K562 (cell line): ENCODE results near the gene KIAA1958. TPM values are rescaled to one million over a fixed set of nuclear protein-coding genes. Genes with fewer than 3 reads are reported as not detected.

ENCODE experiments used
- ATAC-seq: fragments of 200-7000 bp; cut with Tn5 transposase; 3 replicates; pipeline ENCODE4 v1.9.1; 2020; ENCODE audit warnings: moderate library complexity
- BruUV-seq: library from RNA; stranded (reverse); fragments of 400-500 nt; replicated peaks from 2 replicates; lab custom pipeline; 2021; lab: Mats Ljungman, UMichigan
- CTCF ChIA-PET: fragments of 300-600 bp; formaldehyde crosslinking; extraction: SDS; loops from one replicate; lab custom pipeline; 2021; ENCODE audit warnings: low intra/inter-chr PET ratio; lab: Yijun Ruan, JAX
- POLR2A ChIA-PET: fragments of 300-600, 350-650 bp; sonication (Branson Sonifier 250); formaldehyde crosslinking; extraction: SDS; loops from one replicate; lab custom pipeline; 2021; ENCODE audit warnings: antibody characterized with exemption, inconsistent platforms; lab: Yijun Ruan, JAX
- DNase-seq, 4 experiments: peaks; one replicate each; pipeline versions ENCODE4 v3.0.0 to v3.0.0-alpha.2; 2011 to 2018; ENCODE audit warnings: low spot score in 3 of 4, mixed read lengths in 3 of 4; ENCODE audit errors: extremely low read depth in 1 of 4
- FAIRE-seq: peaks from 2 replicates; lab custom pipeline; 2011; peaks lifted over from hg19 to GRCh38; lab: Jason Lieb, UNC
- H2AFZ ChIP-seq: 2 replicates; pipeline ENCODE4 v1.6.0; 2011; ENCODE audit warnings: low read depth, low read length, control low read depth, inconsistent platforms
- H3K27ac ChIP-seq: fragments of 200-600 bp; 3 replicates; pipeline ENCODE4 v1.8.0; 2011; ENCODE audit warnings: low read depth, mild to moderate bottlenecking, control low read depth, inconsistent platforms, low read length, moderate library complexity, mixed read lengths; ENCODE audit errors: extremely low read depth
- H3K27me3 ChIP-seq, 2 experiments: fragments of 300-600 bp in 1 of 2; 2 replicates in 1 of 2; 3 replicates in 1 of 2; pipeline versions ENCODE4 v1.6.0 to v1.8.0; 2011; ENCODE audit warnings: inconsistent platforms in 2 of 2, low read length in 2 of 2, mild to moderate bottlenecking in 1 of 2, mixed read lengths in 1 of 2, moderate library complexity in 1 of 2; ENCODE audit not compliant: control insufficient read depth in 2 of 2, insufficient read depth in 2 of 2
- H3K36me3 ChIP-seq: fragments of 300-600 bp; 3 replicates; pipeline ENCODE4 v1.8.0; 2011; ENCODE audit warnings: mild to moderate bottlenecking, low read length, inconsistent platforms; ENCODE audit not compliant: control insufficient read depth, insufficient read depth
- H3K4me1 ChIP-seq, 2 experiments: fragments of 200-600 bp in 1 of 2; replicated peaks in 1 of 2; 2 replicates in 1 of 2; 3 replicates in 1 of 2; pipeline versions ENCODE4 v1.5.1 to v1.8.0; 2011; ENCODE audit warnings: inconsistent platforms in 2 of 2, low read length in 2 of 2, mild to moderate bottlenecking in 1 of 2, mixed read lengths in 1 of 2, moderate library complexity in 1 of 2; ENCODE audit not compliant: control insufficient read depth in 2 of 2, insufficient read depth in 2 of 2
- H3K4me2 ChIP-seq: 2 replicates; pipeline ENCODE4 v1.6.1; 2011; ENCODE audit warnings: low read length, control low read depth, inconsistent platforms, mixed read lengths; ENCODE audit not compliant: insufficient read depth
- H3K4me3 ChIP-seq: fragments of 200-600 bp; sonication (generic), shearing (Covaris generic); 2 replicates; pipeline ENCODE4 v1.5.1; 2016; ENCODE audit warnings: control low read depth, inconsistent platforms
- H3K79me2 ChIP-seq: fragments of 200-600 bp; 3 replicates; pipeline ENCODE4 v1.8.0; 2011; ENCODE audit warnings: low read length, inconsistent platforms; ENCODE audit not compliant: control insufficient read depth, insufficient read depth
- H3K9ac ChIP-seq, 2 experiments: 2 replicates each; pipeline versions ENCODE4 v1.6.0 to v1.6.1; 2011; ENCODE audit warnings: low read depth in 2 of 2, low read length in 2 of 2, control low read depth in 1 of 2, inconsistent platforms in 1 of 2, mild to moderate bottlenecking in 1 of 2, mixed read lengths in 1 of 2; ENCODE audit not compliant: insufficient read depth in 1 of 2
- H3K9me1 ChIP-seq: one replicate; pipeline ENCODE4 v1.6.0; 2011; ENCODE audit warnings: inconsistent platforms, mild to moderate bottlenecking, low read length, moderate library complexity; ENCODE audit not compliant: control insufficient read depth, insufficient read depth
- H3K9me3 ChIP-seq: replicated peaks from 2 replicates; pipeline ENCODE4 v1.5.1; 2011; ENCODE audit warnings: low read depth, low read length, inconsistent platforms; ENCODE audit not compliant: control insufficient read depth, insufficient read depth
- H4K20me1 ChIP-seq: replicated peaks from 2 replicates; pipeline ENCODE4 v1.6.1; 2011; ENCODE audit warnings: low read length, inconsistent platforms, mixed read lengths; ENCODE audit not compliant: control insufficient read depth, insufficient read depth
- PBX2 ChIP-seq, 2 experiments: IDR thresholded peaks in 1 of 2; conservative IDR thresholded peaks in 1 of 2; 2 replicates each; pipeline ENCODE4 v1.6.1; 2016; ENCODE audit warnings: low read depth in 2 of 2, mild to moderate bottlenecking in 1 of 2, missing compliant biosample characterization in 1 of 2, missing genetic modification characterization in 1 of 2, moderate library complexity in 1 of 2
- RBM22 ChIP-seq: fragments of 200-400 bp; formaldehyde crosslinking; IDR thresholded peaks from 2 replicates; pipeline ENCODE4 v1.6.1; 2018; ENCODE audit warnings: low read length, low read depth; ENCODE audit not compliant: poor library complexity, severe bottlenecking
- ZNF583 ChIP-seq: fragments of 250-450 bp; sonication (Bioruptor Pico); IDR thresholded peaks from 2 replicates; pipeline ENCODE4 v1.4.0; 2020
- WGBS: fragments of 100-300 bp; shearing (Covaris generic); methylation state at CpG from one replicate; pipeline ENCODE4 v1.1.6; 2016; ENCODE audit warnings: low coverage, mixed read lengths; ENCODE audit not compliant: insufficient coverage; ENCODE audit errors: missing lambda C conversion rate; 5-methylcytosine and 5-hydroxymethylcytosine counted together
- in situ Hi-C: fragments of 300-500 bp; cut with MboI; formaldehyde crosslinking; loops from 4 replicates; pipeline ENCODE4 v1.15.0; 2018; ENCODE audit warnings: inconsistent platforms, mixed read lengths
- intact Hi-C: fragments of 100-400 bp; cut with micrococcal nuclease; formaldehyde crosslinking; loops from 2 replicates; pipeline ENCODE4 v1.14.2; 2022
- polyA plus RNA-seq, 8 experiments: library from polyadenylated mRNA; depleted of rRNA in 4 of 8; stranded (reverse) in 5 of 8; unstranded in 3 of 8; fragments of >200 nt; fragmentation: Nextera tagmentation in 2 of 8; fragmentation: Illumina TruSeq in 1 of 8; extraction: Ambion mirVana in 2 of 8; extraction: Trizol in 1 of 8; gene quantifications; 2 replicates each; pipeline versions ENCODE4 v1.2.1 to v1.2.3, GENCODE V29; 2011 to 2014; ENCODE audit warnings: inconsistent platforms in 1 of 8, missing spikeins in 1 of 8
- total RNA-seq, 7 experiments: library from RNA; depleted of rRNA in 6 of 7; stranded (reverse); fragments of >200 nt in 6 of 7; fragmentation: Illumina TruSeq in 2 of 7; extraction: Trizol in 2 of 7; gene quantifications; 2 replicates each; pipeline versions ENCODE4 v1.2.1 to v1.2.3, GENCODE V29; 2011 to 2021; ENCODE audit warnings: low replicate concordance in 1 of 7

KIAA1958 gene
- total and polyA plus RNA-seq, 9 of the 15 experiments (the other 6 are each of a cell fraction or from before 2014, with no cell fraction given) = 1.1 to 16.0 (median 10.1) TPM

DNA sequence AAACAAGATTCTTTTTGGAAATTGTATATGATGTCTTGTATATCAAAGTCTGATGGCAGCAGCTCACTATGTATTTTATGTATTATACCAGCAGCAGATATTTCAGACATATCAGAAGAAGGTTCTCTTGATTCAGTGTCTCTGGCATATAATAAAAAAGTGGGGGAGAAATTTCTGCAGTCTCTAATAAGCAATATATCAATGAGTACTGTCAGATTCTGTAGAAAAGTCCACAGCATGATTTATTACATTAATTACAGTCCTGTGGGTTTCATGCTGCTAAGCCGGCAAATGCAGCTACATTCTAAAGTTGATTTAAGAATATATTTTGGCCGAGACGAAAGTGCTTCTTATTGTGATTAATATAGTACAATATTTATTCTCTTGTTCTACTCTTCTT is 113.1 kb downstream of the KIAA1958 start:
- DNase-seq (no peak), ATAC-seq (no peak), FAIRE-seq (no peak)
- Histone ChIP-seq H3K4me1 (no peaks in the 10 kb centered on the region), H3K4me3 (no peak overlapping the region), H3K9ac (no peak overlapping the region), H3K4me2 (no peak overlapping the region), H4K20me1 (peaks cover 4% of the 10 kb centered on the region; the same call in 1 of the 2 replicates), H3K9me3 (no peaks in the 10 kb centered on the region), H3K27ac (no peak overlapping the region), H3K9me1 (no peaks in the 10 kb centered on the region), H2AFZ (no peak overlapping the region), H3K27me3 (no peaks in the 10 kb centered on the region), H3K79me2 (no peaks in the 10 kb centered on the region), H3K36me3 (no peaks in the 10 kb centered on the region)
- TF ChIP-seq ZNF583 (CRISPR knock-in tag) (no peak), RBM22 (no peak), PBX2 (CRISPR knock-in tag; IDR thresholded peaks at IDR 0.05; ENCODE audit: low read depth) (no peak), PBX2 (tag; conservative IDR thresholded peaks at IDR 0.05; ENCODE audit: low read depth) (0 out of 2 replicates have a peak, but pooled peaks have one; percentile 11)
- in situ Hi-C loops (no loop called here), intact Hi-C loops (no loop called here)
- 74% methylated on average over 3 of the region's 3 CpGs for WGBS
- POLR2A ChIA-PET = interaction anchor here (0.9 to 1.2 kb wide), 3 partner anchors 10 to 15 kb away, joined by 3 to 4 read pairs (median 3); no protein-coding TSS in a partner anchor
- BruUV-seq = no TSS peak
- CTCF ChIA-PET = no interaction called here
